HepG2 (cell line): Measurements from ENCODE around the gene ATP2B2. TPM values are rescaled to one million over a fixed set of nuclear protein-coding genes. Genes with fewer than 3 reads are reported as not detected.

Experiments used
- ATAC-seq: fragments of 200-7000 bp; cut with Tn5 transposase; 3 replicates; pipeline ENCODE4 v1.9.1; 2020; ENCODE audit warnings: mild to moderate bottlenecking, moderate library complexity
- BruUV-seq: library from RNA; stranded (reverse); fragments of 400-500 nt; replicated peaks from 2 replicates; lab custom pipeline; 2021; lab: Mats Ljungman, UMichigan
- CTCF ChIA-PET: fragments of 300-600 bp; formaldehyde crosslinking; extraction: SDS; loops from one replicate; lab custom pipeline; 2021; ENCODE audit warnings: low total read pairs, inconsistent platforms, low intra/inter-chr PET ratio; lab: Yijun Ruan, JAX
- POLR2A ChIA-PET: fragments of 350-600 bp; sonication (Branson Sonifier 250); formaldehyde crosslinking; loops from one replicate; lab custom pipeline; 2020; ENCODE audit warnings: antibody characterized with exemption, inconsistent platforms; lab: Yijun Ruan, JAX
- DNase-seq: peaks from one replicate; pipeline ENCODE4 v3.0.0-alpha.2; 2015; ENCODE audit warnings: low spot score
- FAIRE-seq: peaks from 3 replicates; lab custom pipeline; 2011; peaks lifted over from hg19 to GRCh38; lab: Jason Lieb, UNC
- H2AFZ ChIP-seq: one replicate; pipeline ENCODE4 v1.6.1; 2011; ENCODE audit warnings: low read length, inconsistent platforms
- H3K27ac ChIP-seq: fragments of 300-600 bp; 3 replicates; pipeline ENCODE4 v1.8.0; 2011; ENCODE audit warnings: mixed run types, mild to moderate bottlenecking, mixed read lengths, low read length, inconsistent platforms; ENCODE audit not compliant: insufficient read depth; ENCODE audit errors: extremely low read length
- H3K27me3 ChIP-seq, 2 experiments: fragments of 200-600 bp in 1 of 2; 2 replicates in 1 of 2; 3 replicates in 1 of 2; pipeline versions ENCODE4 v1.6.0 to v1.8.0; 2011; ENCODE audit warnings: low read length in 2 of 2, mild to moderate bottlenecking in 2 of 2, moderate library complexity in 2 of 2, inconsistent platforms in 1 of 2; ENCODE audit not compliant: insufficient read depth in 2 of 2, control insufficient read depth in 1 of 2
- H3K36me3 ChIP-seq, 2 experiments: fragments of 200-600 bp in 1 of 2; replicated peaks in 1 of 2; 2 replicates in 1 of 2; 3 replicates in 1 of 2; pipeline versions ENCODE4 v1.5.1 to v1.8.0; 2011; ENCODE audit warnings: low read length in 2 of 2, inconsistent platforms in 1 of 2; ENCODE audit not compliant: insufficient read depth in 2 of 2, control insufficient read depth in 1 of 2
- H3K4me1 ChIP-seq: 2 replicates; pipeline ENCODE4 v1.5.1; 2012; ENCODE audit warnings: low read length, inconsistent platforms; ENCODE audit not compliant: insufficient read depth
- H3K4me2 ChIP-seq: 2 replicates; pipeline ENCODE4 v1.6.0; 2011; ENCODE audit warnings: low read depth, low read length, inconsistent platforms
- H3K4me3 ChIP-seq, 3 experiments: fragments of 200-600 bp in 1 of 3; sonication (generic), shearing (Covaris generic) in 1 of 3; replicated peaks in 1 of 3; 2 replicates each; pipeline ENCODE4 v1.5.1; 2011 to 2016; ENCODE audit warnings: low read length in 3 of 3, inconsistent platforms in 2 of 3, low read depth in 2 of 3, mild to moderate bottlenecking in 2 of 3, control low read depth in 1 of 3, mixed read lengths in 1 of 3; ENCODE audit not compliant: insufficient read depth in 1 of 3
- H3K79me2 ChIP-seq: one replicate; pipeline ENCODE4 v1.6.1; 2011; ENCODE audit warnings: low read length, inconsistent platforms; ENCODE audit not compliant: insufficient read depth
- H3K9ac ChIP-seq: 2 replicates; pipeline ENCODE4 v1.6.0; 2011; ENCODE audit warnings: mild to moderate bottlenecking, low read depth, low read length, inconsistent platforms; ENCODE audit not compliant: insufficient read depth
- H3K9me3 ChIP-seq: 2 replicates; pipeline ENCODE4 v1.5.1; 2012; ENCODE audit warnings: mild to moderate bottlenecking, low read length
- H4K20me1 ChIP-seq: 2 replicates; pipeline ENCODE4 v1.6.0; 2011; ENCODE audit warnings: inconsistent platforms, mild to moderate bottlenecking, low read length, moderate library complexity; ENCODE audit not compliant: insufficient read depth
- ARHGAP35 ChIP-seq: sonication (generic); formaldehyde crosslinking; IDR thresholded peaks from 2 replicates; pipeline ENCODE4 v1.9.0; 2022; ENCODE audit warnings: mild to moderate bottlenecking, inconsistent platforms, moderate library complexity, missing genetic modification reagents, borderline replicate concordance
- GMEB1 ChIP-seq: sonication (generic); formaldehyde crosslinking; IDR thresholded peaks from 2 replicates; pipeline ENCODE4 v1.5.1; 2020; ENCODE audit warnings: missing genetic modification reagents, mild to moderate bottlenecking, borderline replicate concordance
- HDAC6 ChIP-seq: fragments of 200-600 bp; sonication (generic); IDR thresholded peaks from 2 replicates; pipeline ENCODE4 v1.7.0; 2017; ENCODE audit warnings: mild to moderate bottlenecking, antibody characterized with exemption, low read length, low read depth
- POLR2A ChIP-seq, 2 experiments: IDR thresholded peaks; 2 replicates each; pipeline ENCODE4 v1.6.1; 2011; ENCODE audit warnings: low read depth in 2 of 2, low read length in 2 of 2, mild to moderate bottlenecking in 1 of 2, moderate library complexity in 1 of 2; ENCODE audit not compliant: insufficient read depth in 1 of 2
- RBAK ChIP-seq: sonication (generic); formaldehyde crosslinking; IDR thresholded peaks from 2 replicates; pipeline ENCODE4 v1.5.1; 2020; ENCODE audit warnings: mild to moderate bottlenecking, missing genetic modification reagents
- RNF2 ChIP-seq: fragments of 450-650 bp; conservative IDR thresholded peaks from 2 replicates; pipeline ENCODE4 v1.6.1; 2016; ENCODE audit warnings: low read depth
- U2AF1 ChIP-seq: fragments of 200-400 bp; formaldehyde crosslinking; optimal IDR thresholded peaks from 2 replicates; pipeline ENCODE3; 2017; ENCODE audit warnings: mild to moderate bottlenecking, low read depth, low read length
- ZKSCAN1 ChIP-seq: fragments of 150-350 bp; IDR thresholded peaks from 2 replicates; pipeline ENCODE4 v1.6.1; 2014; ENCODE audit warnings: low read length
- ZNF879 ChIP-seq: sonication (generic); formaldehyde crosslinking; IDR thresholded peaks from 2 replicates; pipeline ENCODE4 v1.8.1; 2023; ENCODE audit warnings: missing genetic modification reagents
- WGBS: methylation state at CpG from one replicate; pipeline ENCODE4 v1.1.6; 2017; ENCODE audit warnings: low lambda C conversion rate; 5-methylcytosine and 5-hydroxymethylcytosine counted together
- in situ Hi-C: cut with HindIII; loops from 2 replicates; pipeline ENCODE4 v1.10.0; 2017; ENCODE audit warnings: low pct_unique_long_range_greater_than_20kb; ENCODE audit not compliant: extremely low pct_ligation_motif_present
- intact Hi-C: fragments of 100-400 bp; cut with micrococcal nuclease; formaldehyde crosslinking; loops from one replicate; pipeline ENCODE4 v1.10.0; 2022; ENCODE audit not compliant: unreplicated experiment
- polyA plus RNA-seq, 8 experiments: library from polyadenylated mRNA; depleted of rRNA in 3 of 8; stranded (reverse) in 7 of 8; unstranded in 1 of 8; fragments of >200 nt; fragmentation: Illumina TruSeq in 4 of 8; extraction: Trizol in 4 of 8; gene quantifications; 2 replicates each; pipeline versions ENCODE4 v1.2.1 to v1.2.3, GENCODE V29; 2011 to 2016; ENCODE audit warnings: low read depth in 4 of 8, missing spikeins in 1 of 8, mixed read lengths in 1 of 8; ENCODE audit not compliant: insufficient read depth in 1 of 8
- total RNA-seq, 5 experiments: library from RNA; depleted of rRNA; stranded (reverse); fragments of >200 nt; fragmentation: Illumina TruSeq; extraction: Trizol; gene quantifications; 2 replicates each; pipeline ENCODE4 v1.2.3, GENCODE V29; 2016; ENCODE audit warnings: low read depth in 1 of 5

The ATP2B2 gene
- total and polyA plus RNA-seq, 2 of the 13 experiments (the other 11 are each of a cell fraction or from before 2014, with no cell fraction given) = 1.5 to 2.3 TPM

GRCh38 chr3:10462641-10463532 is 42.5 kb downstream of the ATP2B2 start:
- Histone ChIP-seq H4K20me1 (peaks cover 2% of the 10 kb centered on the region; the same call in 1 of the 2 replicates), H3K79me2 (no peaks in the 10 kb centered on the region), H3K27ac (no peak overlapping the region), H3K27me3 (no peaks in the 10 kb centered on the region), H3K9ac (no peak overlapping the region), H3K36me3 (no peaks in the 10 kb centered on the region), H3K9me3 (no peaks in the 10 kb centered on the region), H2AFZ (no peak overlapping the region), H3K4me3 (no peak overlapping the region), H3K4me2 (no peak overlapping the region), H3K4me1 (no peaks in the 10 kb centered on the region)
- TF ChIP-seq U2AF1 (no peak), POLR2A (IDR thresholded peaks at IDR 0.05; ENCODE audit: insufficient read depth in 1 of 2, low read depth in 2 of 2, low read length in 2 of 2) (no peak), GMEB1 (CRISPR knock-in tag) (no peak), RNF2 (no peak), ZNF879 (CRISPR knock-in tag) (no peak), ZKSCAN1 (no peak), ARHGAP35 (CRISPR knock-in tag) (no peak), HDAC6 (no peak), RBAK (no peak)
- ATAC-seq (no peak), DNase-seq (no peak), FAIRE-seq (no peak)
- POLR2A ChIA-PET = no interaction called here
- in situ Hi-C loops (no loop called here), intact Hi-C loops (no loop called here)
- CTCF ChIA-PET = no interaction called here
- BruUV-seq = no TSS peak
- 53% methylated on average over 10 of the region's 10 CpGs for WGBS
